Astrocyte (in vitro differentiated cells and primary cell): ENCODE measurements around the gene RHCG. TPM values are rescaled to one million over a fixed set of nuclear protein-coding genes. Genes with fewer than 3 reads are reported as not detected.

Experiments
- DNase-seq: peaks from one replicate; pipeline ENCODE4 v3.0.0-alpha.2; 2010; ENCODE audit warnings: low read depth
- FAIRE-seq: peaks from 2 replicates; lab custom pipeline; 2011; peaks lifted over from hg19 to GRCh38; lab: Jason Lieb, UNC
- H2AFZ ChIP-seq: 2 replicates; pipeline ENCODE4 v1.6.0; 2012; ENCODE audit warnings: low read depth, low read length, inconsistent platforms
- H3K27ac ChIP-seq: 2 replicates; pipeline ENCODE4 v1.5.1; 2011; ENCODE audit warnings: low read depth, low read length, inconsistent platforms
- H3K27me3 ChIP-seq: 2 replicates; pipeline ENCODE4 v1.6.0; 2011; ENCODE audit warnings: low read length, inconsistent platforms; ENCODE audit not compliant: insufficient read depth
- H3K36me3 ChIP-seq: 2 replicates; pipeline ENCODE4 v1.5.1; 2011; ENCODE audit warnings: low read length, inconsistent platforms; ENCODE audit not compliant: insufficient read depth
- H3K4me1 ChIP-seq: 2 replicates; pipeline ENCODE4 v1.5.1; 2011; ENCODE audit warnings: low read length, inconsistent platforms; ENCODE audit not compliant: insufficient read depth
- H3K4me2 ChIP-seq: 2 replicates; pipeline ENCODE4 v1.6.0; 2012; ENCODE audit warnings: low read length, inconsistent platforms
- H3K4me3 ChIP-seq: 2 replicates; pipeline ENCODE4 v1.5.1; 2011; ENCODE audit warnings: low read depth, mild to moderate bottlenecking, low read length, inconsistent platforms; ENCODE audit not compliant: insufficient read depth
- H3K79me2 ChIP-seq: 2 replicates; pipeline ENCODE4 v1.6.0; 2012; ENCODE audit warnings: mild to moderate bottlenecking, low read length, inconsistent platforms; ENCODE audit not compliant: insufficient read depth
- H3K9ac ChIP-seq: 2 replicates; pipeline ENCODE4 v1.6.0; 2012; ENCODE audit warnings: mild to moderate bottlenecking, low read length, inconsistent platforms
- H3K9me3 ChIP-seq: 2 replicates; pipeline ENCODE4 v1.5.1; 2012; ENCODE audit warnings: low read depth, mild to moderate bottlenecking, low read length, inconsistent platforms; ENCODE audit not compliant: insufficient read depth
- H4K20me1 ChIP-seq: 2 replicates; pipeline ENCODE4 v1.6.0; 2012; ENCODE audit warnings: low read length, inconsistent platforms; ENCODE audit not compliant: insufficient read depth
- H3K27ac Mint-ChIP-seq: one replicate; pipeline ENCODE4 v1.8.0; 2021; ENCODE audit warnings: mild to moderate bottlenecking, mixed read lengths; ENCODE audit not compliant: unreplicated experiment
- H3K27me3 Mint-ChIP-seq: one replicate; pipeline ENCODE4 v1.8.0; 2021; ENCODE audit warnings: low read depth, mixed read lengths; ENCODE audit not compliant: unreplicated experiment
- H3K36me3 Mint-ChIP-seq: one replicate; pipeline ENCODE4 v1.8.0; 2021; ENCODE audit warnings: low read depth, mixed read lengths; ENCODE audit not compliant: unreplicated experiment
- H3K4me1 Mint-ChIP-seq: one replicate; pipeline ENCODE4 v1.8.0; 2021; ENCODE audit warnings: low read depth, mixed read lengths; ENCODE audit not compliant: unreplicated experiment
- H3K4me3 Mint-ChIP-seq: one replicate; pipeline ENCODE4 v1.8.0; 2021; ENCODE audit warnings: mild to moderate bottlenecking, moderate library complexity, mixed read lengths; ENCODE audit not compliant: unreplicated experiment
- H3K9me3 Mint-ChIP-seq: one replicate; pipeline ENCODE4 v1.8.0; 2021; ENCODE audit warnings: mild to moderate bottlenecking, mixed read lengths; ENCODE audit not compliant: unreplicated experiment
- EZH2 ChIP-seq: IDR thresholded peaks from 2 replicates; pipeline ENCODE4 v1.6.1; 2012; ENCODE audit warnings: mild to moderate bottlenecking, low read length, inconsistent platforms; ENCODE audit not compliant: insufficient read depth
- total RNA-seq: library from RNA; stranded (reverse); gene quantifications from 2 replicates; pipeline ENCODE4 v1.2.1, GENCODE V29; 2021
- TF ChIP-seq, protein P1 (sequence below): IDR thresholded peaks from 2 replicates; pipeline ENCODE4 v1.5.1; 2011; ENCODE audit warnings: low read depth, mild to moderate bottlenecking, inconsistent platforms, low read length, moderate library complexity; ENCODE audit not compliant: insufficient read depth

Gene RHCG
- total RNA-seq, 1 donor from 2014 or later: 0.18 TPM

DNA sequence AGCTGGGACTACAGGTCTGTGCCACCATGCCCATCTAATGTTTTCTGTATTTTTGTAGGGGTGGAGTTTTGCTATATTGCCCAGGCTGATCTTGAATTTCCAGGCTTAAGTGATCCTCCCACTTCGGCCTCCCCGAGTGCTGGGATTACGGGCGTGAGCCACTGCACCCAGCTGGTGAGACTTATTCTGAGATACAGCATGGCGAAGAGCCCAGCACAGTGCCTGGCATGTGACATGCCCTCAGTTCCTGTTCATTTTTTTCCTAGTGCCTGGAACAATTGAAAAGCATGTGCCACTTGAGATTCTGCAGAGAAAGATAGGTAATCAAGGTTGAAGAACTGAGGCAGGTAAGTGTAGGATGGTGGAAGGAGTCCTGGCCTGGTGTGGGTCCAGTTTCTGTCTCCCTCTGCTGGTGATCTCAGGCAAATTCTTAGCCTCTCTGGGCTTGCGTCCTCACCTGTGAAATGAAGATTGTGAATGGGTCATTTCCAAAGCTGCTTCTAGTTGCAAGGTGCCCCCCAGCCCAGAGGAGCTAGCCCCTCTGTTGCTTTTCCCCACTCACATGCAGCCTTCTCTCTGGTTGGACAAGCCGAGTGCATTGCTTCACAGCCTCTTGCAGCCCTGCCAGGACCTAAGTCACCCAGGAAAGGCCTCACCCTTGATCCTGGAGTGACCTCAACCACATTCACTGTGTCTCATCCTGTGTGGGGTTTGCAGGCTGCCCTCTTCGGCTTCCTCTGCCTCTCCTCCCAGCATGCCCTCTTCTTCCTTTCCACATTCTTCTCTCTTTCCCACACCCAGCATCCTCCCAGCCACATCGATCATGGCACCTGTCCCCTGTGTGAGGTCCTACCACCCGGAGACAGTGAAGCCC lies 4.3 kb upstream of the RHCG start:
- no peaks in the 10 kb centered on the region for H3K36me3 ChIP-seq
- no peaks in the 10 kb centered on the region for H3K9me3 ChIP-seq
- no peak overlapping the region for H2AFZ ChIP-seq
- peaks cover 3% of the 10 kb centered on the region for H4K20me1 ChIP-seq
- Mint-ChIP-seq H3K27ac (no peak overlapping the region), H3K27me3 (peaks cover 69% of the 10 kb centered on the region), H3K4me3 (no peak overlapping the region), H3K36me3 (no peaks in the 10 kb centered on the region), H3K4me1 (no peaks in the 10 kb centered on the region), H3K9me3 (peaks cover 5% of the 10 kb centered on the region)
- FAIRE-seq (no peak), DNase-seq (no peak)
- TF ChIP-seq, protein P1, sequence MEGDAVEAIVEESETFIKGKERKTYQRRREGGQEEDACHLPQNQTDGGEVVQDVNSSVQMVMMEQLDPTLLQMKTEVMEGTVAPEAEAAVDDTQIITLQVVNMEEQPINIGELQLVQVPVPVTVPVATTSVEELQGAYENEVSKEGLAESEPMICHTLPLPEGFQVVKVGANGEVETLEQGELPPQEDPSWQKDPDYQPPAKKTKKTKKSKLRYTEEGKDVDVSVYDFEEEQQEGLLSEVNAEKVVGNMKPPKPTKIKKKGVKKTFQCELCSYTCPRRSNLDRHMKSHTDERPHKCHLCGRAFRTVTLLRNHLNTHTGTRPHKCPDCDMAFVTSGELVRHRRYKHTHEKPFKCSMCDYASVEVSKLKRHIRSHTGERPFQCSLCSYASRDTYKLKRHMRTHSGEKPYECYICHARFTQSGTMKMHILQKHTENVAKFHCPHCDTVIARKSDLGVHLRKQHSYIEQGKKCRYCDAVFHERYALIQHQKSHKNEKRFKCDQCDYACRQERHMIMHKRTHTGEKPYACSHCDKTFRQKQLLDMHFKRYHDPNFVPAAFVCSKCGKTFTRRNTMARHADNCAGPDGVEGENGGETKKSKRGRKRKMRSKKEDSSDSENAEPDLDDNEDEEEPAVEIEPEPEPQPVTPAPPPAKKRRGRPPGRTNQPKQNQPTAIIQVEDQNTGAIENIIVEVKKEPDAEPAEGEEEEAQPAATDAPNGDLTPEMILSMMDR: peak; percentile 22
- TF ChIP-seq EZH2: no peak
- H3K4me2 ChIP-seq: no peak overlapping the region
- peaks cover 11% of the 10 kb centered on the region for H3K27me3 ChIP-seq
- no peak overlapping the region for H3K9ac ChIP-seq
- H3K4me3 ChIP-seq: no peak overlapping the region
- no peak overlapping the region for H3K27ac ChIP-seq
- peaks cover 7% of the 10 kb centered on the region for H3K4me1 ChIP-seq
- no peaks in the 10 kb centered on the region for H3K79me2 ChIP-seq

DNA sequence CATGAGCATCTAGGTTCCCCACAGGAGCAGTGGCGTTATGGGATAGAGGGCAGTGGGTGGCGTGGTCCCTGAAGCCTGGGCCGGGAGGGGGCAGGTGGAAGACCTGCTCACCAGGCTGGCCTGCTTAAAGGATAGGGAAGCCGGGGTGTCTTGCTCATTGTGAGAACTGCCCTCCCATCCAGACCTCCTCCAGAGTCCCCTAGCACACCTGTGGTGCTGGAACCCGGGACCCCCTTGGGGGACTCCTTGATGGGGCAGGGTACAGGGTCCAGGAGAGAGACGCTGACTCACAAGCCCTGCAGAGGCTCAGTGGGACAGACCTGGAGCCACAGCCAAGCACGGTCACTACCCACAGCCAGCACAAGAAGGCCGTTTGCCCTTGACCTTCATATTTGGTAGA lies 2.8 kb upstream of the RHCG start:
- Histone ChIP-seq H3K4me1 (peaks cover 7% of the 10 kb centered on the region), H2AFZ (no peak overlapping the region), H3K27me3 (peaks cover 22% of the 10 kb centered on the region), H3K27ac (no peak overlapping the region), H4K20me1 (peaks cover 3% of the 10 kb centered on the region), H3K79me2 (no peaks in the 10 kb centered on the region), H3K9me3 (no peaks in the 10 kb centered on the region), H3K4me2 (no peak overlapping the region), H3K9ac (no peak overlapping the region), H3K4me3 (no peak overlapping the region), H3K36me3 (no peaks in the 10 kb centered on the region)
- Mint-ChIP-seq H3K4me3 (no peak overlapping the region), H3K4me1 (no peaks in the 10 kb centered on the region), H3K9me3 (peaks cover 3% of the 10 kb centered on the region), H3K36me3 (no peaks in the 10 kb centered on the region), H3K27me3 (peaks cover 69% of the 10 kb centered on the region), H3K27ac (no peak overlapping the region)
- TF ChIP-seq, protein P1: no peak
- no peak for TF ChIP-seq EZH2
- no peak for DNase-seq
- FAIRE-seq: no peak

GRCh38 chr15:89498574-89498906 lies 2.2 kb upstream of the RHCG start:
- H4K20me1 ChIP-seq: peaks cover 3% of the 10 kb centered on the region
- TF ChIP-seq EZH2: no peak
- TF ChIP-seq, protein P1: no peak
- peaks cover 72% of the 10 kb centered on the region for H3K27me3 Mint-ChIP-seq
- H3K79me2 ChIP-seq: no peaks in the 10 kb centered on the region
- no peak for DNase-seq
- H3K36me3 Mint-ChIP-seq: no peaks in the 10 kb centered on the region
- no peaks in the 10 kb centered on the region for H3K4me1 Mint-ChIP-seq
- H3K4me3 Mint-ChIP-seq: no peak overlapping the region
- FAIRE-seq: no peak
- H3K9me3 ChIP-seq: no peaks in the 10 kb centered on the region
- H3K36me3 ChIP-seq: no peaks in the 10 kb centered on the region
- peaks cover 28% of the 10 kb centered on the region for H3K27me3 ChIP-seq
- H3K9ac ChIP-seq: no peak overlapping the region
- H3K4me3 ChIP-seq: no peak overlapping the region
- H3K27ac ChIP-seq: no peak overlapping the region
- H3K4me2 ChIP-seq: no peak overlapping the region
- peaks cover 3% of the 10 kb centered on the region for H3K9me3 Mint-ChIP-seq
- no peak overlapping the region for H2AFZ ChIP-seq
- peaks cover 7% of the 10 kb centered on the region for H3K4me1 ChIP-seq
- no peak overlapping the region for H3K27ac Mint-ChIP-seq
